H9 (cell line): Measurements from ENCODE around the gene DNAJC7. TPM values are rescaled to one million over a fixed set of nuclear protein-coding genes. Genes with fewer than 3 reads are reported as not detected.

Experiments
- DNase-seq: peaks from one replicate; pipeline ENCODE4 v3.0.0-alpha.2; 2017
- H2AFZ ChIP-seq: one replicate; pipeline ENCODE4 v1.6.1; 2013; ENCODE audit warnings: mild to moderate bottlenecking, low read length, control low read depth, moderate library complexity
- H2AK5ac ChIP-seq: 2 replicates; pipeline ENCODE4 v1.6.1; 2013; ENCODE audit warnings: low read length, control low read depth, mixed read lengths; ENCODE audit not compliant: insufficient read length
- H2BK120ac ChIP-seq: one replicate; pipeline ENCODE4 v1.6.1; 2013; ENCODE audit warnings: low read depth, mild to moderate bottlenecking, low read length, control low read depth, inconsistent platforms; ENCODE audit not compliant: poor library complexity, severe bottlenecking
- H2BK12ac ChIP-seq: 2 replicates; pipeline ENCODE4 v1.6.1; 2013; ENCODE audit warnings: low read length, control low read depth, mixed read lengths, low read depth; ENCODE audit not compliant: insufficient read length
- H2BK15ac ChIP-seq: 2 replicates; pipeline ENCODE4 v1.6.1; 2013; ENCODE audit warnings: low read depth, low read length, control low read depth
- H2BK20ac ChIP-seq: one replicate; pipeline ENCODE4 v1.6.1; 2013; ENCODE audit warnings: low read depth, mild to moderate bottlenecking, low read length, control low read depth, inconsistent platforms; ENCODE audit not compliant: poor library complexity, severe bottlenecking
- H2BK5ac ChIP-seq: 2 replicates; pipeline ENCODE4 v1.6.1; 2013; ENCODE audit warnings: low read length, control low read depth, mixed read lengths; ENCODE audit not compliant: insufficient read length
- H3K14ac ChIP-seq: 2 replicates; pipeline ENCODE4 v1.6.1; 2013; ENCODE audit warnings: low read length, control low read depth; ENCODE audit not compliant: insufficient read depth
- H3K18ac ChIP-seq: 2 replicates; pipeline ENCODE4 v1.6.1; 2013; ENCODE audit warnings: low read depth, mild to moderate bottlenecking, mixed read lengths, low read length, control low read depth; ENCODE audit not compliant: insufficient read length
- H3K23ac ChIP-seq: 2 replicates; pipeline ENCODE4 v1.6.1; 2013; ENCODE audit warnings: low read length, control low read depth, mixed read lengths, low read depth; ENCODE audit not compliant: insufficient read length
- H3K23me2 ChIP-seq: 2 replicates; pipeline ENCODE4 v1.6.1; 2013; ENCODE audit warnings: low read depth, mild to moderate bottlenecking, mixed read lengths, low read length, control low read depth; ENCODE audit not compliant: insufficient read length, poor library complexity, severe bottlenecking
- H3K27ac ChIP-seq: 2 replicates; pipeline ENCODE4 v1.5.1; 2013; ENCODE audit warnings: low read length, control low read depth, mixed read lengths, low read depth; ENCODE audit not compliant: insufficient read length
- H3K27me3 ChIP-seq: 2 replicates; pipeline ENCODE4 v1.6.1; 2013; ENCODE audit warnings: low read length, control low read depth, inconsistent platforms; ENCODE audit not compliant: insufficient read depth
- H3K4ac ChIP-seq: 2 replicates; pipeline ENCODE4 v1.6.1; 2013; ENCODE audit warnings: low read depth, mild to moderate bottlenecking, control low read depth, inconsistent platforms, low read length, moderate library complexity
- H3K4me1 ChIP-seq: 2 replicates; pipeline ENCODE4 v1.6.1; 2013; ENCODE audit warnings: low read length, control low read depth, inconsistent platforms; ENCODE audit not compliant: insufficient read depth
- H3K4me2 ChIP-seq: 2 replicates; pipeline ENCODE4 v1.6.1; 2013; ENCODE audit warnings: low read length, control low read depth, mixed read lengths; ENCODE audit not compliant: insufficient read length, insufficient read depth
- H3K56ac ChIP-seq: 2 replicates; pipeline ENCODE4 v1.6.1; 2013; ENCODE audit warnings: low read depth, mild to moderate bottlenecking, mixed read lengths, low read length, control low read depth; ENCODE audit not compliant: insufficient read length
- H3K79me1 ChIP-seq: 2 replicates; pipeline ENCODE4 v1.6.1; 2013; ENCODE audit warnings: low read depth, mild to moderate bottlenecking, moderate library complexity, low read length, control low read depth, inconsistent platforms; ENCODE audit not compliant: insufficient read depth, poor library complexity, severe bottlenecking
- H3K79me2 ChIP-seq: 2 replicates; pipeline ENCODE4 v1.6.1; 2013; ENCODE audit warnings: low read length, control low read depth, inconsistent platforms; ENCODE audit not compliant: insufficient read depth
- H3K9ac ChIP-seq: 2 replicates; pipeline ENCODE4 v1.6.1; 2013; ENCODE audit warnings: low read length, control low read depth, mixed read lengths; ENCODE audit not compliant: insufficient read length; ENCODE audit errors: extremely low read depth
- H3K9me3 ChIP-seq: one replicate; pipeline ENCODE4 v1.6.1; 2013; ENCODE audit warnings: low read depth, low read length, inconsistent platforms; ENCODE audit not compliant: control insufficient read depth
- H3T11ph ChIP-seq: one replicate; pipeline ENCODE4 v1.6.1; 2013; ENCODE audit warnings: mild to moderate bottlenecking, low read length, control low read depth, inconsistent platforms
- H4K20me1 ChIP-seq: one replicate; pipeline ENCODE4 v1.6.1; 2013; ENCODE audit not compliant: control insufficient read depth, insufficient read length, insufficient read depth
- H4K5ac ChIP-seq: 2 replicates; pipeline ENCODE4 v1.6.1; 2013; ENCODE audit warnings: low read depth, mild to moderate bottlenecking, mixed read lengths, low read length, control low read depth; ENCODE audit not compliant: insufficient read length
- H4K8ac ChIP-seq: replicated peaks from 2 replicates; pipeline ENCODE4 v1.6.1; 2013; ENCODE audit warnings: low read length, control low read depth, mixed read lengths, low read depth; ENCODE audit not compliant: insufficient read length
- H4K91ac ChIP-seq: 2 replicates; pipeline ENCODE4 v1.6.1; 2013; ENCODE audit warnings: low read depth, mild to moderate bottlenecking, moderate library complexity, mixed read lengths, low read length, control low read depth; ENCODE audit not compliant: insufficient read length
- H3K27ac Mint-ChIP-seq, 3 experiments: 2 replicates in 2 of 3; 3 replicates in 1 of 3; pipeline ENCODE4 v1.8.0; 2020 to 2021; ENCODE audit warnings: mixed read lengths in 3 of 3, mild to moderate bottlenecking in 1 of 3, moderate library complexity in 1 of 3
- H3K27me3 Mint-ChIP-seq: 2 replicates; pipeline ENCODE4 v1.8.0; 2021; ENCODE audit warnings: low read depth, mild to moderate bottlenecking, moderate library complexity, mixed read lengths
- H3K36me3 Mint-ChIP-seq, 3 experiments: 2 replicates in 2 of 3; 3 replicates in 1 of 3; pipeline ENCODE4 v1.8.0; 2020 to 2021; ENCODE audit warnings: low read depth in 3 of 3, mixed read lengths in 3 of 3; ENCODE audit not compliant: insufficient read depth in 1 of 3
- H3K4me1 Mint-ChIP-seq, 2 experiments: 2 replicates each; pipeline ENCODE4 v1.8.0; 2020; ENCODE audit warnings: mixed read lengths in 2 of 2
- H3K4me3 Mint-ChIP-seq, 2 experiments: 2 replicates in 1 of 2; 3 replicates in 1 of 2; pipeline ENCODE4 v1.8.0; 2020 to 2021; ENCODE audit warnings: mild to moderate bottlenecking in 2 of 2, mixed read lengths in 2 of 2, moderate library complexity in 1 of 2
- H3K9me3 Mint-ChIP-seq, 2 experiments: 2 replicates in 1 of 2; 3 replicates in 1 of 2; pipeline ENCODE4 v1.8.0; 2020; ENCODE audit warnings: mild to moderate bottlenecking in 2 of 2, mixed read lengths in 2 of 2, moderate library complexity in 1 of 2
- WGBS: extraction: QIAGEN DNeasy Blood & Tissue Kit; methylation state at CpG from one replicate; pipeline ENCODE4 v1.1.7; 2013; ENCODE audit warnings: missing lambda C conversion rate, low lambda C conversion rate, mixed read lengths; ENCODE audit not compliant: insufficient read length; ENCODE audit errors: extremely low coverage; 5-methylcytosine and 5-hydroxymethylcytosine counted together
- total RNA-seq: library from RNA; stranded (reverse); gene quantifications from 2 replicates; pipeline ENCODE4 v1.2.1, GENCODE V29; 2021
- TF ChIP-seq, protein P1 (sequence below): fragments of 200-600 bp; sonication (generic); conservative IDR thresholded peaks from 3 replicates; pipeline ENCODE4 v1.8.0; 2021; ENCODE audit warnings: antibody characterized with exemption, mild to moderate bottlenecking

DNAJC7 gene
- total RNA-seq, 1 experiment from 2014 or later = 141 TPM

DNA sequence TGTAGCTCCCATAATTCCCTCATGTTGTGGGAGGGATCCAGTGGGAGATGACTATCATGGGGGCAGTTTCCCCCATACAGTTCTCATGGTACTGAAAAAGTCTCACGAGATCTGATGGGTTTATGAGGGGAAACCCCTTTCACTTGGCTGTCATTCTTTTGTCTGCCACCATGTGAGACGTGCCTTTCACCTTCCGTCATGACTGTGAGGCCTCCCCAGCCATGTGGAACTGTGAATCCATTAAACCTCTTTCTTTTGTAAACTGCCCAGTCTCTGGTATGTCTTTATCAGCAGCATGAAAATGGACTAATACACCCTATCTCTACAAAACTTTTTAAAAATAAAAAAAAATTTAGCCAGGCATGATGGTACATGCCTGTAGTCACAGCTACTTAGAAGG is 39.4 kb upstream of the DNAJC7 start:
- peaks cover 18% of the 10 kb centered on the region for H3K27me3 Mint-ChIP-seq
- no peaks in the 10 kb centered on the region for H3K79me1 ChIP-seq
- H3K4me1 ChIP-seq = peaks cover 2% of the 10 kb centered on the region; the same call in 1 of the 2 replicates
- H4K91ac ChIP-seq = no peak overlapping the region
- H2BK120ac ChIP-seq = no peak overlapping the region
- H3K9ac ChIP-seq = no peak overlapping the region
- H3T11ph ChIP-seq = no peak overlapping the region
- no peaks in the 10 kb centered on the region; a peak in 1 of 5 replicates for H3K9me3 Mint-ChIP-seq
- no peak overlapping the region for H4K8ac ChIP-seq
- no peak overlapping the region for H3K56ac ChIP-seq
- H3K23ac ChIP-seq = no peak overlapping the region
- no peaks in the 10 kb centered on the region for H3K79me2 ChIP-seq
- no CpG with 5 or more reads among the region's 3 CpGs for WGBS
- no peak overlapping the region for H3K14ac ChIP-seq
- no peak overlapping the region for H2BK15ac ChIP-seq
- no peak overlapping the region for H3K4me2 ChIP-seq
- no peak overlapping the region for H3K18ac ChIP-seq
- H3K4ac ChIP-seq = no peak overlapping the region
- H3K36me3 Mint-ChIP-seq = no peaks in the 10 kb centered on the region
- no peaks in the 10 kb centered on the region for H4K20me1 ChIP-seq
- no peak overlapping the region for H2AFZ ChIP-seq
- DNase-seq = no peak
- no peaks in the 10 kb centered on the region for H3K27me3 ChIP-seq
- H3K23me2 ChIP-seq = no peaks in the 10 kb centered on the region
- H3K9me3 ChIP-seq = no peaks in the 10 kb centered on the region
- H2AK5ac ChIP-seq = no peak overlapping the region
- H3K4me3 Mint-ChIP-seq = no peak overlapping the region
- no peak overlapping the region for H2BK20ac ChIP-seq
- no peak overlapping the region for H4K5ac ChIP-seq
- H2BK12ac ChIP-seq = no peak overlapping the region
- H3K4me1 Mint-ChIP-seq = peaks cover 33 to 58% of the 10 kb centered on the region in 2 experiments
- H2BK5ac ChIP-seq = no peak overlapping the region
- no peak overlapping the region for H3K27ac Mint-ChIP-seq
- no peak overlapping the region for H3K27ac ChIP-seq
- TF ChIP-seq, protein P1, sequence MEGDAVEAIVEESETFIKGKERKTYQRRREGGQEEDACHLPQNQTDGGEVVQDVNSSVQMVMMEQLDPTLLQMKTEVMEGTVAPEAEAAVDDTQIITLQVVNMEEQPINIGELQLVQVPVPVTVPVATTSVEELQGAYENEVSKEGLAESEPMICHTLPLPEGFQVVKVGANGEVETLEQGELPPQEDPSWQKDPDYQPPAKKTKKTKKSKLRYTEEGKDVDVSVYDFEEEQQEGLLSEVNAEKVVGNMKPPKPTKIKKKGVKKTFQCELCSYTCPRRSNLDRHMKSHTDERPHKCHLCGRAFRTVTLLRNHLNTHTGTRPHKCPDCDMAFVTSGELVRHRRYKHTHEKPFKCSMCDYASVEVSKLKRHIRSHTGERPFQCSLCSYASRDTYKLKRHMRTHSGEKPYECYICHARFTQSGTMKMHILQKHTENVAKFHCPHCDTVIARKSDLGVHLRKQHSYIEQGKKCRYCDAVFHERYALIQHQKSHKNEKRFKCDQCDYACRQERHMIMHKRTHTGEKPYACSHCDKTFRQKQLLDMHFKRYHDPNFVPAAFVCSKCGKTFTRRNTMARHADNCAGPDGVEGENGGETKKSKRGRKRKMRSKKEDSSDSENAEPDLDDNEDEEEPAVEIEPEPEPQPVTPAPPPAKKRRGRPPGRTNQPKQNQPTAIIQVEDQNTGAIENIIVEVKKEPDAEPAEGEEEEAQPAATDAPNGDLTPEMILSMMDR = no peak
